ENCODE results near the gene KLHDC7B.

Gene KLHDC7B

GRCh38 chr22:50545522-50546325 lies at the start of gene KLHDC7B:
TSS of gene KLHDC7B (plus strand) at chr22:50545899. CDS start at chr22:50546244, 345 bp downstream.
- no peak for DNase-seq (ENCODE audit: low read depth, low spot score)

- DNase-seq (ENCODE audit: low read depth, low spot score): no peak
Observed at GRCh38 chr22:50497093-50497492, 48.6 kb upstream of the KLHDC7B start.

- DNase-seq (ENCODE audit: low read depth, low spot score): peak; percentile 73
Observed at GRCh38 chr22:50498322-50498890, 47.3 kb upstream of the KLHDC7B start.

GRCh38 chr22:50500452-50500851 lies 45.2 kb upstream of the KLHDC7B start:
- no peak for DNase-seq (ENCODE audit: low read depth, low spot score)

- DNase-seq (ENCODE audit: low read depth, low spot score): no peak
Observed at GRCh38 chr22:50502096-50502495, 43.6 kb upstream of the KLHDC7B start.

- no peak for DNase-seq (ENCODE audit: low read depth, low spot score)
Observed at GRCh38 chr22:50502628-50503474, 42.8 kb upstream of the KLHDC7B start.

- DNase-seq (ENCODE audit: low read depth, low spot score): no peak
Observed at GRCh38 chr22:50503475-50504145, 42.1 kb upstream of the KLHDC7B start.

- no peak for DNase-seq (ENCODE audit: low read depth, low spot score)
Observed at GRCh38 chr22:50504369-50505211, 41.1 kb upstream of the KLHDC7B start.

GRCh38 chr22:50505276-50505775 lies 40.4 kb upstream of the KLHDC7B start:
- no peak for DNase-seq (ENCODE audit: low read depth, low spot score)

GRCh38 chr22:50505776-50506610 lies 39.7 kb upstream of the KLHDC7B start:
- no peak for DNase-seq (ENCODE audit: low read depth, low spot score)

- peak; percentile 25 for DNase-seq (ENCODE audit: low read depth, low spot score)
Observed at GRCh38 chr22:50506611-50507420, 38.9 kb upstream of the KLHDC7B start.

GRCh38 chr22:50507421-50507990 lies 38.2 kb upstream of the KLHDC7B start, which contains the start of gene LMF2:
TSS of gene LMF2 (minus strand) at chr22:50507702. CDS start at chr22:50507675, 27 bp downstream.
- DNase-seq (ENCODE audit: low read depth, low spot score): no peak

- DNase-seq (ENCODE audit: low read depth, low spot score): peak; percentile 100
Observed at GRCh38 chr22:50507991-50508884, 37.5 kb upstream of the KLHDC7B start, which contains the start of gene NCAPH2. TSS of gene NCAPH2 (plus strand) at chr22:50508224. CDS start at chr22:50508338, 114 bp downstream.

GRCh38 chr22:50508897-50509296 lies 36.8 kb upstream of the KLHDC7B start:
- no peak for DNase-seq (ENCODE audit: low read depth, low spot score)

- DNase-seq (ENCODE audit: low read depth, low spot score): no peak
Observed at GRCh38 chr22:50513175-50513574, 32.5 kb upstream of the KLHDC7B start.

GRCh38 chr22:50516068-50516467 lies 29.6 kb upstream of the KLHDC7B start:
- DNase-seq (ENCODE audit: low read depth, low spot score): no peak

- no peak for DNase-seq (ENCODE audit: low read depth, low spot score)
Observed at GRCh38 chr22:50516891-50517290, 28.8 kb upstream of the KLHDC7B start.
